ENCODE data around the gene FBXL15. TPM values are rescaled to one million over a fixed set of nuclear protein-coding genes. Genes with fewer than 3 reads are reported as not detected.

Gene FBXL15
- polyA plus RNA-seq, 1 donor (not counting 4 experiments of a cell fraction or from before 2014, with no cell fraction given), result 3.1 TPM

- H3K27ac ChIP-seq (ENCODE audit: control insufficient read depth, insufficient read depth, low read length), result no peak overlapping the region
- DNase-seq (ENCODE audit: low read depth, low spot score), result no peak
- H3K27me3 ChIP-seq (ENCODE audit: control insufficient read depth, extremely low read depth, insufficient read depth, low read length), result peaks cover 26% of the 10 kb centered on the region
- H4K20me1 ChIP-seq (ENCODE audit: control insufficient read depth, extremely low read depth, insufficient read depth, low read length), result no peaks in the 10 kb centered on the region
- H2AFZ ChIP-seq (ENCODE audit: control insufficient read depth, low read length), result no peak overlapping the region
- H3K9ac ChIP-seq (ENCODE audit: control insufficient read depth, extremely low read depth, insufficient read depth, low read length), result no peak overlapping the region
- H3K9me1 ChIP-seq (ENCODE audit: control insufficient read depth, extremely low read depth, insufficient read depth, low read length), result no peaks in the 10 kb centered on the region
- TF ChIP-seq EZH2 (IDR thresholded peaks at IDR 0.05; ENCODE audit: low read length) (peak; percentile 57), CTCF (optimal IDR thresholded peaks at IDR 0.05 in 1 of 3, IDR thresholded peaks at IDR 0.05 in 1 of 3, conservative IDR thresholded peaks at IDR 0.05 in 1 of 3; ENCODE audit: extremely low read depth in 1 of 3, insufficient read depth in 2 of 3, low read length in 3 of 3) (no peak)
- peaks cover 4 to 12% of the 10 kb centered on the region in 2 experiments for H3K36me3 ChIP-seq (ENCODE audit: control insufficient read depth in 2 of 2, extremely low read depth in 1 of 2, insufficient read depth in 2 of 2, low read length in 2 of 2)
- H3K9me3 ChIP-seq (ENCODE audit: control insufficient read depth, low read depth, low read length), result no peaks in the 10 kb centered on the region
- FAIRE-seq, result no peak
- H3K4me1 ChIP-seq (ENCODE audit: control insufficient read depth, extremely low read depth, insufficient read depth, low read length), result peaks cover 29% of the 10 kb centered on the region
- H3K79me2 ChIP-seq (ENCODE audit: control insufficient read depth, insufficient read depth, low read length), result peaks cover 3% of the 10 kb centered on the region
- H3K4me2 ChIP-seq (ENCODE audit: control insufficient read depth, extremely low read depth, insufficient read depth, low read depth, low read length), result peak overlapping the region; percentile 91
- peak overlapping the region; percentile 65 to 83 (median 71) for H3K4me3 ChIP-seq (ENCODE audit: control insufficient read depth in 2 of 3, extremely low read depth in 1 of 3, insufficient read depth in 2 of 3, low read depth in 1 of 3, low read length in 3 of 3)
- dilution Hi-C loops (cut with MboI; ENCODE audit: extremely low pct_ligation_motif_present, low sequenced_read_pairs), result no loop called here
Measured at GRCh38 chr10:102419269-102420180, 1.1 kb upstream of the FBXL15 start.

GRCh38 chr10:102420181-102420713 lies 389 bp upstream of the FBXL15 start:
- no peak for DNase-seq (ENCODE audit: low read depth, low spot score)
- Histone ChIP-seq H2AFZ (ENCODE audit: control insufficient read depth, low read length) (peak overlapping the region; percentile 92), H3K9ac (ENCODE audit: control insufficient read depth, extremely low read depth, insufficient read depth, low read length) (peak overlapping the region; percentile 82), H3K27me3 (ENCODE audit: control insufficient read depth, extremely low read depth, insufficient read depth, low read length) (peaks cover 24% of the 10 kb centered on the region), H3K36me3 (ENCODE audit: control insufficient read depth in 2 of 2, extremely low read depth in 1 of 2, insufficient read depth in 2 of 2, low read length in 2 of 2) (peaks cover 6 to 17% of the 10 kb centered on the region in 2 experiments), H4K20me1 (ENCODE audit: control insufficient read depth, extremely low read depth, insufficient read depth, low read length) (no peaks in the 10 kb centered on the region), H3K27ac (ENCODE audit: control insufficient read depth, insufficient read depth, low read length) (peak overlapping the region; percentile 72), H3K9me3 (ENCODE audit: control insufficient read depth, low read depth, low read length) (no peaks in the 10 kb centered on the region), H3K9me1 (ENCODE audit: control insufficient read depth, extremely low read depth, insufficient read depth, low read length) (no peaks in the 10 kb centered on the region), H3K79me2 (ENCODE audit: control insufficient read depth, insufficient read depth, low read length) (peaks cover 3% of the 10 kb centered on the region), H3K4me1 (ENCODE audit: control insufficient read depth, extremely low read depth, insufficient read depth, low read length) (peaks cover 29% of the 10 kb centered on the region), H3K4me3 (ENCODE audit: control insufficient read depth in 2 of 3, extremely low read depth in 1 of 3, insufficient read depth in 2 of 3, low read depth in 1 of 3, low read length in 3 of 3) (peak overlapping the region; percentile 65 to 83 (median 71)), H3K4me2 (ENCODE audit: control insufficient read depth, extremely low read depth, insufficient read depth, low read depth, low read length) (peak overlapping the region; percentile 91)
- no peak for FAIRE-seq
- TF ChIP-seq CTCF (optimal IDR thresholded peaks at IDR 0.05 in 1 of 3, IDR thresholded peaks at IDR 0.05 in 1 of 3, conservative IDR thresholded peaks at IDR 0.05 in 1 of 3; ENCODE audit: extremely low read depth in 1 of 3, insufficient read depth in 2 of 3, low read length in 3 of 3) (no peak), EZH2 (IDR thresholded peaks at IDR 0.05; ENCODE audit: low read length) (no peak)
- dilution Hi-C loops (cut with MboI; ENCODE audit: extremely low pct_ligation_motif_present, low sequenced_read_pairs), result no loop called here

Data from keratinocyte (primary cell).